ENCODE results near the gene TFAP2B.

- no peak for TF ChIP-seq YY1 (IDR thresholded peaks at IDR 0.05; ENCODE audit: insufficient read depth, insufficient read length)
- TF ChIP-seq SUZ12 (IDR thresholded peaks at IDR 0.05; ENCODE audit: extremely low read depth, insufficient read depth, insufficient read length): no peak
- TF ChIP-seq ZNF274 (IDR thresholded peaks at IDR 0.05; ENCODE audit: low read depth, low read length): no peak
Observed at GRCh38 chr6:50831186-50831585, 12.5 kb downstream of the TFAP2B start.

All from NT2/D1 (cell line).